HL-60 (cell line): ENCODE results near the gene GH2.
"Not testable (repeated sequence)": the region's sequence is repeated elsewhere in the genome, so short reads cannot be mapped to it uniquely, and the experiment has no call there.

Experiments
- CTCF ChIP-seq: IDR thresholded peaks from one replicate; pipeline ENCODE4 v1.5.1; 2011; ENCODE audit warnings: low read length, control low read depth, inconsistent platforms; ENCODE audit not compliant: insufficient read depth
- POLR2AphosphoS5 ChIP-seq: IDR thresholded peaks from 2 replicates; pipeline ENCODE4 v1.6.1; 2012; ENCODE audit warnings: low read depth
- REST ChIP-seq: IDR thresholded peaks from 2 replicates; pipeline ENCODE4 v1.6.1; 2012; ENCODE audit warnings: low read depth; ENCODE audit not compliant: insufficient replicate concordance

GRCh38 chr17:63896524-63897354, 15.0 kb upstream of the GH2 start, which contains the start of gene CSH1:
- TF ChIP-seq CTCF, POLR2AphosphoS5, REST: not testable (repeated sequence)
